ENCODE measurements around the gene TGFA.

DNA sequence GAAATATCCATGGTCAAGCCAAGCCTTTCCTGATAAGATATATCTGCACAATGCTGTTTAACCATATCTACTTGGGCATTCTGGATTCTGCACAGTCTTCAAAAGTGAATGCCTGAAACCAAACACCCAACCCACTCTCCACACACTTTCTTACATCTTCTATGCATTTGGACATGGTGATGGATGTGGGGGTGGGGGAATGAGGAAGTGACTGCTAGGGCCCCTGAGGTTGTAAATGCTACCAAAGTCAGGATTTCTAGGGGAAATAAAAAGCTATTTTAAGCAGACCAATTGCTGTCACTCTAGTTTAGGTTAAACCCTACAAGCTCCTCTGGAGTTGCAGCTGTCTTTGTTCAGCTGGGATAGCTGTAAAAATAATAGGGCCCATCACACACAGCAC lies 26.7 kb upstream of the TGFA start:
- TF ChIP-seq CTCF (conservative IDR thresholded peaks at IDR 0.05) = no peak
- no peak for TF ChIP-seq EZH2 (IDR thresholded peaks at IDR 0.05; ENCODE audit: low read depth)
